HG03045 (cell line): Measurements from ENCODE around the gene VWA8.
"Not testable (repeated sequence)": the region's sequence is repeated elsewhere in the genome, so short reads cannot be mapped to it uniquely, and the experiment has no call there.

ENCODE experiments used
- ATAC-seq: cut with Tn5 transposase; IDR thresholded peaks from one replicate; pipeline ENCODE4 v1.9.1; 2021; ENCODE audit warnings: mild to moderate bottlenecking, moderate library complexity; ENCODE audit not compliant: unreplicated experiment

Gene VWA8

GRCh38 chr13:41651413-41652058, 309.4 kb downstream of the VWA8 start:
- no peak for ATAC-seq

- ATAC-seq: no peak
These were observed 310.2 kb downstream of the VWA8 start for GRCh38 chr13:41650706-41651105.

GRCh38 chr13:41649659-41650058, 311.2 kb downstream of the VWA8 start:
- no peak for ATAC-seq

- ATAC-seq: no peak
These were observed 312.5 kb downstream of the VWA8 start for GRCh38 chr13:41648314-41648935.

GRCh38 chr13:41647699-41648313, 313.1 kb downstream of the VWA8 start:
- ATAC-seq: not testable (repeated sequence)

GRCh38 chr13:41645331-41645730, 315.6 kb downstream of the VWA8 start:
- no peak for ATAC-seq

- ATAC-seq: no peak
These were observed 316.2 kb downstream of the VWA8 start for GRCh38 chr13:41644742-41645141.

GRCh38 chr13:41643507-41643906, 317.4 kb downstream of the VWA8 start:
- ATAC-seq: no peak

- ATAC-seq: no peak
These were observed 318.9 kb downstream of the VWA8 start for GRCh38 chr13:41641961-41642360.

- ATAC-seq: no peak
These were observed 319.5 kb downstream of the VWA8 start for GRCh38 chr13:41641429-41641828.

- ATAC-seq: no peak
These were observed 320.7 kb downstream of the VWA8 start for GRCh38 chr13:41639955-41640780.

GRCh38 chr13:41639237-41639904, 321.5 kb downstream of the VWA8 start:
- ATAC-seq: no peak

- no peak for ATAC-seq
These were observed 323.3 kb downstream of the VWA8 start for GRCh38 chr13:41637586-41637985.

GRCh38 chr13:41637032-41637431, 323.9 kb downstream of the VWA8 start:
- not testable (repeated sequence) for ATAC-seq

GRCh38 chr13:41636590-41636989, 324.3 kb downstream of the VWA8 start:
- not testable (repeated sequence) for ATAC-seq

- ATAC-seq: no peak
These were observed 326.5 kb downstream of the VWA8 start for GRCh38 chr13:41634407-41634806.

GRCh38 chr13:41633776-41634175, 327.1 kb downstream of the VWA8 start:
- ATAC-seq: no peak

- no peak for ATAC-seq
These were observed 329.5 kb downstream of the VWA8 start for GRCh38 chr13:41631296-41631965.

- no peak for ATAC-seq
These were observed 333.5 kb downstream of the VWA8 start for GRCh38 chr13:41627425-41627824.

GRCh38 chr13:41624041-41624440, 336.9 kb downstream of the VWA8 start:
- no peak for ATAC-seq
